NCI-H2107 (cell line): Measurements from ENCODE around the gene IGSF5.
"Not testable (repeated sequence)": the region's sequence is repeated elsewhere in the genome, so short reads cannot be mapped to it uniquely, and the experiment has no call there.

Experiments
- DNase-seq: peaks from one replicate; lab custom pipeline; 2025; lab: John Stamatoyannopoulos, UW

Gene IGSF5

GRCh38 chr21:39744883-39745282 is at the start of gene IGSF5:
IGSF5 (plus strand) TSS chr21:39745183; CDS start chr21:39745510, 327 bp downstream.
- not testable (repeated sequence) for DNase-seq

- DNase-seq: no peak
Observed at GRCh38 chr21:39696196-39696595, 48.8 kb upstream of the IGSF5 start.

GRCh38 chr21:39696618-39697017 is 48.4 kb upstream of the IGSF5 start:
- no peak for DNase-seq

GRCh38 chr21:39700318-39700717 is 44.7 kb upstream of the IGSF5 start:
- DNase-seq: no peak

- DNase-seq: no peak
Observed at GRCh38 chr21:39703578-39703977, 41.4 kb upstream of the IGSF5 start.

- no peak for DNase-seq
Observed at GRCh38 chr21:39705849-39706248, 39.1 kb upstream of the IGSF5 start.

- no peak for DNase-seq
Observed at GRCh38 chr21:39707316-39707715, 37.7 kb upstream of the IGSF5 start.

- DNase-seq: no peak
Observed at GRCh38 chr21:39710866-39711265, 34.1 kb upstream of the IGSF5 start.

GRCh38 chr21:39712273-39712672 is 32.7 kb upstream of the IGSF5 start:
- no peak for DNase-seq

- DNase-seq: no peak
Observed at GRCh38 chr21:39712976-39713375, 32.0 kb upstream of the IGSF5 start.

- no peak for DNase-seq
Observed at GRCh38 chr21:39713905-39714304, 31.1 kb upstream of the IGSF5 start.

- DNase-seq: no peak
Observed at GRCh38 chr21:39714331-39714730, 30.7 kb upstream of the IGSF5 start.

- DNase-seq: peak; percentile 14
Observed at GRCh38 chr21:39715804-39716397, 29.1 kb upstream of the IGSF5 start.

- no peak for DNase-seq
Observed at GRCh38 chr21:39720126-39720778, 24.7 kb upstream of the IGSF5 start.

GRCh38 chr21:39721885-39722284 is 23.1 kb upstream of the IGSF5 start:
- no peak for DNase-seq

GRCh38 chr21:39724944-39725343 is 20.0 kb upstream of the IGSF5 start:
- no peak for DNase-seq

- DNase-seq: no peak
Observed at GRCh38 chr21:39726133-39726532, 18.9 kb upstream of the IGSF5 start.

- DNase-seq: no peak
Observed at GRCh38 chr21:39727401-39728120, 17.4 kb upstream of the IGSF5 start.

- no peak for DNase-seq
Observed at GRCh38 chr21:39728341-39728740, 16.6 kb upstream of the IGSF5 start.

- no peak for DNase-seq
Observed at GRCh38 chr21:39730418-39731157, 14.4 kb upstream of the IGSF5 start.

- DNase-seq: no peak
Observed at GRCh38 chr21:39736716-39737115, 8.3 kb upstream of the IGSF5 start.

- no peak for DNase-seq
Observed at GRCh38 chr21:39737376-39738000, 7.5 kb upstream of the IGSF5 start.
